GM21360 (cell line): ENCODE data around the gene WWOX.

Source experiments
- ATAC-seq: cut with Tn5 transposase; IDR thresholded peaks from one replicate; pipeline ENCODE4 v1.9.1; 2021; ENCODE audit warnings: mild to moderate bottlenecking, moderate library complexity; ENCODE audit not compliant: unreplicated experiment

The WWOX gene

DNA sequence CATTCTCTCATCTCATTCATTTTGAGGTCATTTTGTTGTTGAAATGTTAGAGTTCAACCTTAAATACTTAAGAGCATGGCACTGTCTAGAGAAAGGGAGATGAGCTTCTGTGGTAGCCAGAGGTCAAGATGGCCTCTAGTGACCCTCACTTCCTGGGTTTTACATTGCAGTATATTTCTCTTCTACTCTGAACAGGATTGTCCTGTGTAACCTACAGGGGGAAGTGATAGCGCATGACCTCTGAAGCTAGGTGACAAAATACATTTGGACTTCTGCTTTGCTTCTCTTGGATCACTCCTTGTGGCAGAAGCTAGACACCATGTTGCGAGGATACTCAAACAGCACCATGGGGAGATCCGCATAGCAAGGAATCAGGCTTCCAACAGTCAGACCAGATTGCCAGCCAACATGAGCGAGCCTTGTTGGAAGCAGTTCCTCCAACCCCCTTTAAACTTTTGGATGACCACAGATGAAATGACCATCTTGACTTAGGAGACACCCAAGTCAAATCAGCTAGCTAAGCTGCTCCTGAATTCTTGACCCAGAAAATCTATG lies 752.7 kb downstream of the WWOX start:
- no peak for ATAC-seq

DNA sequence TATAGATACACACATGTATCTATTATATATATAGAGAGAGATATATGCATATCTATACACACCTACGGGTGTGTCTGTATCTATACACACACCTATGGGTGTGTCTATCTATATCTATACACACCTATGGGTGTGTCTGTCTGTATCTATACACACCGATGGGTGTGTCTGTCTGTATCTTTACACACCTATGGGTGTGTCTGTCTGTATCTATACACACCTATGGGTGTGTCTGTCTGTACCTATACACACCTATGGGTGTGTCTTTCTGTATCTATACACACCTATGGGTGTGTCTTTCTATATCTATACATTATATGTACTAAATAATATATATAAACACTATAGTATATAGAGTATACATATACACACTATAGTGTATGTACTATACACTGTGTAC lies 762.6 kb downstream of the WWOX start:
- no peak for ATAC-seq

DNA sequence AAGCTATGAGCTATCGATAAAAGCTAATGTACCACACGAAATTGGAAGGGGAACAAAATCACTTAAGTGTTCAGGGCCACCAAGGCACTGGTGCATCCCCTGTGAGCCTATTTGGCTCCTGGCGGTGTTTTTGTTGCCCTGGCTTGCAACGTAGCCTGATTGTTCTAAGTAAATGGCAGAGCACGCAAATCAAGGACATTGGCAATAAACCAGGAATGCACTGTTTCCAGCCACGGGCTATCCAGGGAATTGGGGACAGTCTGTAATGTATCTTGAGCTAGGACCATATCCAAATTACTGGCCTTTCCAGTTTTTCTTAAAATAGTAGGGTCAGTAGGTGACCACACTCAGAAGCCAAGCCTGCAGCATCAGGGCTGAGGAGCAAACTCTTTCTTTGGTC lies 767.1 kb downstream of the WWOX start:
- ATAC-seq, result no peak

- ATAC-seq, result no peak
Measured at GRCh38 chr16:78869492-78869891, 770.0 kb downstream of the WWOX start.

GRCh38 chr16:78871241-78871640 lies 771.8 kb downstream of the WWOX start:
- no peak for ATAC-seq

DNA sequence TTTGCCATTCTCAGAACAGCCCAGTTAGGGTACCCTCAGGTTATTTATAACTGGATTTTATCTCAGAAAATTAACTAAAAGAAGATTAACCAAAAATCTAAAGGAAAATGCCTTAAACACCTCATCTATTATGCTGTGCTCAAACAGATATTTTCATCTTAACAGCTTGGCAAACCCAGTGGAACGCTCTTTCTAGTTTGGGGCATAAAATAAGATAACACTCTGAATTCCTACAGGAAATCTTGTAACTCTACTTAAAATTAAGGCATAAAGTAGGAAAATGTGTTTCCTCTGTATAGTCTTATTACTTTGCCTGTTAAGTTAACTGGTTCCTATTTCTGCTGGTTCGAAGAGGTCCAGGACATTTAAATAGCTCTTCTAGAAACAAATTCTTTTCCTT lies 777.2 kb downstream of the WWOX start:
- ATAC-seq, result no peak

DNA sequence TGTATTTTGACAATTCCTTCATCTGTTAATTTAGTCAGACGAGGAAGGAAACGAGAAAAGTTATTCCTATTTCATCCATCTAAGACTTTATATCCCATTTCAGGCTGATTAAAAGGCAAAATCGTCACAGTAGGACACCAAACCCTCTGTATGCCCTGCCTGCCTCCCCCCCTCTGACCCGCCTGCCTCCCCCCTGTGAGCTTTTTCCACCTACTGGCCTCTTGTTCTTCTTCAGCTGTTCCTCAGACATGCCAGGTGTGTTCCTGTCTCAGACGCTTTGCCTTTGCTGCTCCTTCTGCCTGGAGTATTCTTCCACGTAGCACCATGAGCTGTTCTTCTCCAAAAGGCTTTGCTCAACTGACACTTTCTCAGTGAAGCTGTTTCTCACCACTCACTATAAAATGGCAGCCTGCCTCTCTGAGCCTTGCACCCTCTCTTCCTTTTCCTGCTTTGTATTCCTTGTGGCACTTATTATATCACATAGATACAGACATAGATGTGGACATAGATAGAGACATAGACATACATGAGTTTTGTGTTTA lies 777.7 kb downstream of the WWOX start:
- ATAC-seq, result no peak

DNA sequence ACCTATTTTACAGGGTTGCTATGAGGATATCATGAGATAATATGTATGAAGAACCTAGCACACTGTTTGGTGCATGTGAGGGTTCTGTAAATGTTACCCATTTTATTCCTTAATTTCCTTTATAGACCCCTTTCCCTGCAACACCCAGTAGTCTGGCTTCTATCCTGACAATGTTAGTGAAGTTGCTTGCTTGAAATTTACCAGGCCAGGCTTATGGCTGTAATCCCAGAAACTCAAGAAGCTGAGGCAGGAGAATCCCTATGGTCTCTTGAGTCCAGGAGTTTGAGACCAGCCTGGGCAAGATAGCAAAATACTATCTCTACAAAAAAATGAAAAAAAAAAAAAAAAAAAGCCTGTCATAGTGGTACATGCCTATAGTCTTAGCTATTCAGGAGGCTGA lies 779.1 kb downstream of the WWOX start:
- ATAC-seq, result no peak

DNA sequence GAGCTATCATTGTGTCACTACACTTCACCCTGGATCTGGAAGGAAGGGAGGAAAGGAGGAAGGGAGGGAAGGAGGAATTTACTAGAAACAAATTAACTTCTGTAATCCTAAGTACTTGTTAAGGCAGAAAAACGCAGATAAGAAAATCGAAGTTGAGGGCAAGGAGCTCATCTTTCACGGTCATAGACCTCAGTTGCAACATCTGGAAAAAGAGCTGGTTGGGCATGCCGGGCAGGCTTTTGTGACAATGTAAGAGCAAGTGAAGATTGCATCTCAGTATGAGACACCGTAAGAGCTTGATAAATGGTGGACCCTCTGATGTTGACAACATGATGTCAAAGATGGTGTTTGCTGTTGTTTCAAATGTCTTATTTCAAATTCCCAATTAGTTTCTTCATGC lies 779.6 kb downstream of the WWOX start:
- ATAC-seq, result no peak

- no peak for ATAC-seq
Measured at GRCh38 chr16:78882150-78882549, 782.7 kb downstream of the WWOX start.

- ATAC-seq, result no peak
Measured at GRCh38 chr16:78882751-78883150, 783.3 kb downstream of the WWOX start.

DNA sequence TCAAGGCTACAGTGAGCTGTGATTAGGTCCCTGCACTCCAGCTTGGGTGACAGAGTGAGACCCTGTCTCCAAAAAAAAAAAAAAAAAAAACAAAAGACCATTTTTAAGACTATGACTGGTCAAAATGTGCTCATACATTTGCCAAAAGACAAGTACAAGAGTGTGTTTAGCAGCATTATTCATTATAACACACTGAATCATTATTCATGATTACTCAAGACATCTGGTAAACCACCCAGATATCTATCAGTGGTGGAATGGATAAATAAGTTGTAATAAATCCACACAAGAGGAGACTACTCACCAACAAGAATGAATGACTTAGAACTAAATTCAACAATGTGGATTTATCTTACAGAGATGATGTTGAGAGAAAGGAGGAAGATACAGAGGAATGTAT lies 784.8 kb downstream of the WWOX start:
- no peak for ATAC-seq

- ATAC-seq, result no peak
Measured at GRCh38 chr16:78889346-78889745, 789.9 kb downstream of the WWOX start.

- no peak for ATAC-seq
Measured at GRCh38 chr16:78890373-78890895, 791.0 kb downstream of the WWOX start.

DNA sequence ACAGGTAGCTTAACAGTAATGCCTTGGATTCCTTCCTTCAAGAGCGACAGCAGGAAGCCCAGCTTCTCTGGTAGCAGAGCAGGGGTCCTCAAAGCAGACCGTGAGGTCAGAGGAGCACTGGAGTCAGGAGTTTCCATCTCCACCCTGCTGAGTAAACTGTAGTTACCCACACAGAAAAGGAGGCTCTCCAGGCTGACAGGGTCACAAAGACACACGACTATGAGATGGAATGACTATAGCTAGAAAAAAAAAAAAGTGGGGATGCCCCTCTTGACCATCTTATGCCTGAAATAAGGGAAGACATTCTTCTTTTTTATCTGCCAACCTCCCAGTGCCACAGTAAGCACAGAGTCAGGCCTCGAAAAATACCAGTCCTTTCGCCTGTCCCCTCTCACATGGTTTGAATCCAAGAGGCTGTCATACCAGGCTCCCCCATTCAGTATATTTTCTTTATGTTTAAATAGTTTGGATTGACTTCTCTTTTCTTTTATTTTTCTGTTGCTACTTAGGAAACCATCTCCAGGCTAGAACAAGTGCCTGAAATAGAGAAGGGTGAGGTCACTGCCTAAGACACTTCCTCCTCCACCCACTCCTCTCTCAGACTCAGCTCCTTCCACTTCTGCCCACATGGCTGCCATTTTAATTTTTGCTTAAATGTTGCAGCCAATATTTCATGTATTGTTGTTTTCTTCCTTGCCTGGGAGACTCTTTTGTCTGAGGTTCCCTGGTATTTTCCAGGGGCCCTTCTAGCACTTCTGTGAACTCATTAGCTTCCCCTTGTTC lies 793.7 kb downstream of the WWOX start:
- ATAC-seq, result no peak

DNA sequence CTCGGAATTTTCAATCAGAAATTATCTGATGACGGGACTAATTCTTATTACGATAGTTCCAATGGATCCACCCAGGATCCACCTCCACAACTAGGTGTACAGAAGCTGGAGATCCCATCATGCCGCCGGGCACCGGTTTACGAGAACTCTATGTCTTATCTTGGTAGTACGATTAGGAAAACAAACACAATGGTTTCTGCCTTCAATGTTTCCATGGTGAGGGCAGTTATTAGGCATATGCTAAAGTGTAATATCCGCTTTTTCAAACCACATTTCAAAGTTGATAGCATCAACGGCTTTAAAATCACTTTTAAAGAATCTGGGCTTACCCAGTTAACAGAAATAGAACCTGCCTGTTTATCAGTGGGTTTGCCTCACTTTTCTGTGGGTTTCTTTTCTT lies 795.4 kb downstream of the WWOX start:
- ATAC-seq, result no peak

- ATAC-seq, result no peak
Measured at GRCh38 chr16:78895681-78896080, 796.2 kb downstream of the WWOX start.

DNA sequence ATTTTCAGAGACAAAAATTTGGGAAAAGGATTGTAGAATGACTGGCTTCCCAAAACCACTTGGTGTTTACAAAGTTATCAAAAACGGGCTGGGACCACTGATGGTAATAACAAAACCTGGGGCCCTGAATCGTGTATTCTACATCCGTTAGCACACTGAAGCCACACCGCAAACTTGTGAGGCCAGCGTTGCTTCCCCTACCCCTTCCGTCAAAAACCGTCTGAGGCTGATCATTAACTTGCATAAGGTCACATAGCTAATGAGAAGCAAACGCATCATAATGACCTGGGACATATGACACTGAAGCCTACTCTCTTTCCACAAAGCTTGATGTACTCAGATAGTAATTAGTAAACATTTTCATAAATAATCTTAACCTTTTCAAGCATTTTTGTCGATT lies 796.8 kb downstream of the WWOX start:
- no peak for ATAC-seq

DNA sequence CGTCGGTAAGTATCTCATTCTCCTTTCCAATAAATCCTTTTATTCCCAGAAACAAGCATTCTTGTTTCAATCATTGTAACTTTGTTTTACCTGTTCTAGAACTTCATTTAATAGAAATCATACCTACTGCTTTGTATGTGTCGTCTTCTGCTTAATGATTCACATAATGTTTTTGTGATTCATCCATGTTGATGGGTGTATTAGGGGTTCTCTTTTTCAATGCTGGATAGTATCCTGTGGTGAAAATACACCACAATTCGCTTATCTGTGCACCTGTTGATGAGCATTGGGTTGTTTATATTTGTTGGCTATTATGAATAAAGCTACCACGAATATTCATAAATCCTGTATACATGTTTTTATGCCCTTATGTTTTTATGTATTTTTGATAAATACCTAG lies 797.8 kb downstream of the WWOX start:
- ATAC-seq, result no peak

DNA sequence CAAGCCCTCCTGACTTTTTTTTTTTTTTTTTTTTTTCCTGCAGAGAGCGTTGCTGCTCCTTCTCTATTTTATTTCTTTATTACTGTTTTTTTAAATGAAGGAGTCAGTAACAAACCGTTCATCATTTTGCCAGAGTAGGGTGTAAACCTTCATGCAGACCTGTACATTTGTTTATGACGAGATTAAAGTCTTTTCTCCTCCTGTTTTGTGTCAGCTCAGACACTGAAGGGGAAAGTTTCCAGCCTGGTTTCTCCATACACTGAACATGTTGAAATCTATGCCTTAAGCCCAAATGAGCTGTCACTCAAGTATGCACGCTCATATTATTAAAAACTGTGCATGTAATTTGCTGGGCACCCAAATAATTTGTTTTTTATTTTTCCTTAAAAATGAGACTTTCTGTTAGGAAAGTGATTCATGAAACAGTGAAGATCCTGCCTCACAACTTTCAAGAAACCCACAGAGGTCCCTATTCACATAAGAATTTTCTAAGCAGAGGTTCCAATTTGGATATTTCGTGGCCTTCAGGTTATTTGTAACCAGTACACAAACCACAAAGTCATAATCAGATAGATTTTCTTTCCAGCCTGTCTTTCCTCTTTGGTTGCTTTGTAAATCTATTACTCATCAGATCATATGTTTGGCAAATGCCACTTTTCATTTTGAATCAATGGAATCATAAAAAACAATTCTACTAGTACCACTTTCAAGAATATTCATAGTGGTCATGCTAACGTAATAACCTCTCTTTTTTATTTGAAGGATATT lies 800.8 kb downstream of the WWOX start:
- ATAC-seq, result no peak

DNA sequence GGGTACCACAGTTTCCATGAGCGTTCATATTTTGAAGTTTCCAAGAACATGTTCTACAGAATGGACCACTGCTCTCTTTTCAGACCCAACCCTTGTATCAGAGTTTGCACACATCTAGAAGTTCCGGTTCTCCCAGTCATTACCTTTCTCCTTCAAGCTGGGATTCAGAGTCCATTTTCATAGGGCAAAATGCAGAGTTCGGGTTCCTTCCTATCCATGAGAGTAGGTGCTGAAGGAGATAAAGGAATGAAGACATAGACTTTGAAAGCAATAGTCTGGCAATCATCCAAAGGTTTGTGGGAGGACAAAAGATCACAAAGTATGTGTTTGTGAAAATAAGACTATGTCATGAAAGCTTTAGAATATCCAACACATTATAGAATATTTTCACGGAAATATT lies 801.5 kb downstream of the WWOX start:
- no peak for ATAC-seq

DNA sequence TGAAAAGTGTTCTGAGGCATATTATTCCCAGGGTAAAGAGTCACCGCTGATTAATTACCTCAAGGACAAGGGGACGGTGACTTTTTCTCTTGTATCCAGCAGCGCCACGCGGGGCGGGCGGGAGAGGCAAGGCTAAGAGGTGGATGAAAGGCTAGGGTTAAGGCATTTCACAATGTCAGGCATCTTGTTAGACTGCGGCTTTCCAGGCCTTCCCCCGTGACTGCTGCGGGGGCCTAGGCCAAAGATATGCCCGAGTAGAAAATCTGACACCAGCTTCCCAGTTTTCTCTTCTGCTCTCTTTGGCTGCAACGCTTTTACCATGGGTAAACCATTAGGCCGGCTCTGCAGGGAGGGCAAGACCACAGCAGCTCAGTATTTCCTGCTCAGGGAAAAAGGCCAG lies 802.9 kb downstream of the WWOX start:
- no peak for ATAC-seq
